GM20000 (cell line): Measurements from ENCODE around the gene TCERG1L.

Source experiments
- DNase-seq: peaks from one replicate; pipeline ENCODE4 v3.0.0; 2012; ENCODE audit warnings: low spot score
- TF ChIP-seq, protein P1 (sequence below): IDR thresholded peaks from 2 replicates; pipeline ENCODE4 v1.5.1; 2012; ENCODE audit warnings: mild to moderate bottlenecking, control low read depth; ENCODE audit errors: extremely low read depth, missing control alignments

Gene TCERG1L

DNA sequence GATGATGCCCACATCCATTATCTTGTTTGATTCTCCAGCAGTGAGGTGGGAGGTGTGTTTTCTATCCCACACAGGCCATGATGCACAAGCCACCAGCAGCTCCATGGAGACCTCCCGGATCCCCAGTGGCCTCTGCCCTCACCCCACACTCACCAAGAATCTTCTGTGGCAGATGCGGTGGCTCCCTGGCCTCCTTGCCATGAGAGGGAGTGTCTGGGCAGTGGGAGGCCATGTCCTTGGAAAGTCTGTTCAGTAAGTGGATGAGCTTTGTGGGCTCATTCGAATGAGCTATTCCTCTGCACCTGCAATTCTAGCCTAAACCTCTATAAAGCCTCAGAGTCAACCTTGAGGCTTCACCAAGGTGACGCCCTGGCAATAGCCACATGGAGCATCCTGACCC is 243.8 kb downstream of the TCERG1L start:
- TF ChIP-seq, protein P1, sequence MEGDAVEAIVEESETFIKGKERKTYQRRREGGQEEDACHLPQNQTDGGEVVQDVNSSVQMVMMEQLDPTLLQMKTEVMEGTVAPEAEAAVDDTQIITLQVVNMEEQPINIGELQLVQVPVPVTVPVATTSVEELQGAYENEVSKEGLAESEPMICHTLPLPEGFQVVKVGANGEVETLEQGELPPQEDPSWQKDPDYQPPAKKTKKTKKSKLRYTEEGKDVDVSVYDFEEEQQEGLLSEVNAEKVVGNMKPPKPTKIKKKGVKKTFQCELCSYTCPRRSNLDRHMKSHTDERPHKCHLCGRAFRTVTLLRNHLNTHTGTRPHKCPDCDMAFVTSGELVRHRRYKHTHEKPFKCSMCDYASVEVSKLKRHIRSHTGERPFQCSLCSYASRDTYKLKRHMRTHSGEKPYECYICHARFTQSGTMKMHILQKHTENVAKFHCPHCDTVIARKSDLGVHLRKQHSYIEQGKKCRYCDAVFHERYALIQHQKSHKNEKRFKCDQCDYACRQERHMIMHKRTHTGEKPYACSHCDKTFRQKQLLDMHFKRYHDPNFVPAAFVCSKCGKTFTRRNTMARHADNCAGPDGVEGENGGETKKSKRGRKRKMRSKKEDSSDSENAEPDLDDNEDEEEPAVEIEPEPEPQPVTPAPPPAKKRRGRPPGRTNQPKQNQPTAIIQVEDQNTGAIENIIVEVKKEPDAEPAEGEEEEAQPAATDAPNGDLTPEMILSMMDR = no peak
- DNase-seq = no peak

GRCh38 chr10:131065673-131066305 is 245.7 kb downstream of the TCERG1L start:
- TF ChIP-seq, protein P1 = no peak
- DNase-seq = no peak

DNA sequence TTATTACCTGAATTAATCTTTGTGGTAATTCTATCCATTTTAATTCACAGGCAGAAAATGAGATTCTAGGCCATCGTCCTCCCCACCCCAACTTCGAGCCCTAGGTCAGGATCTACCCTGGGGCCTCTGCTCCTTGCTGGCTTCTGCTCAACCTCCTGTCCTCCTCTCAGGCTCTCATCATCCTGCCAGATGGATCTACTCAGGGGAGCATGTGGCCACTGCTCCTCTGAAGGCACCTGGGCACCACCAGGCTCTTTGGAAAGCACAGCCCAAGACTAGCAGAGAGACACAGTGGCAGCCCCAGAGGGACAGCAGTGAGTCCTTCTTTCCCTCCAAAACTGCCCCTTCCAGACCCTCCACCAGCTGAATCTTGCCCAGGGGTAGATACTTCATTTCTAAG is 248.2 kb downstream of the TCERG1L start:
- TF ChIP-seq, protein P1 = no peak
- DNase-seq = no peak

DNA sequence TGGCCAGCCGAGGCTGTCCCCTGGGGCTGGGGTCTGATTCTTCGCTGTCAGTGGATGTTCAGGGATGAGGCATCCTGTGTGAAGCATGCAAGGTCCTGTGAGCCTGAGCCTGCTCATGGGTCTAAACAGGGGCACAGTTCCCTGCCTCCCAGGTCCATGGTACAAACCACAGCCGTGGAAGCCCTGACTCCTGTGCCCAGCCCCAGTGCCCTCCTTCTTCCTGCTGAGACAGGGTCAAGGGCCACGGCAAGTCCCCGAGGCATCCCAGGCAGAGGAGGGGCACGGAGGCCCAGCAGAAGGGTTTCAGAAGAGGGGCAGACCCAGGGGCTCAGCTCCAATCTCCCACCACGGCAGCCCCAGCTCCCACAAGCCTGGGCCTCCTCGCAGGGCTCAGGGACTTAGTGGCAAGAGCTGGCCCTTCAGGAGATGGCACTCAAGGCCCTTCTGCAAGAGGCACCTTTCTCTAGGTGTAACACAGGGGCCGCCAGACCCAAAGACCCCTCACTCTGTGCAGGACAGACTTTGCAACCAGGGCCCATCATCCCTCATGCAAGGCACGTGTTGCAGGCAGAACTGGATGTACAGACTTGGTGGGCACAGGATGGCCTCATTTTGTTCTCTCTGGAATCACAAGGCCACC is 248.8 kb downstream of the TCERG1L start:
- DNase-seq = no peak
- TF ChIP-seq, protein P1 = no peak

DNA sequence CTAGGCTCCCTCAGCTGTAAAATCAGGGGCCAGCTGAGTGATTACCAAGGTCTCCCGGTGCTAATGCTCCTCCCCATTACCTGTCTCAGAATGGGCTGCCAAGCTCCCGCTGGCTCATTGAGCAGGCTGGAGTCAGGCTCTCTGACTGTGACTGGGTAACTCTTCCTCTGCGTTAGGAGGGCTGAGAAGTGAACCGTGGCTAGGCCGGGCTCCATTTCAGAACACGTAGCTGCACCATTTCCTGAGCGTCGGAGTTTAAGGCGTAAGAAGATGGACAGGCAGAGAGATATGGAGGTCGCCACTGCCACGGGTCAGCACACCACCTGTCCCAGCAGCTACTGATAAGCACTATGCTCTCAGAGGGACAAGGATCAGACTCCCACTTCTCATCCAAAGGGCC is 250.3 kb downstream of the TCERG1L start:
- TF ChIP-seq, protein P1 = no peak

GRCh38 chr10:131059881-131060280 is 251.6 kb downstream of the TCERG1L start:
- DNase-seq = no peak
- TF ChIP-seq, protein P1 = no peak

More for the DNA sequence above, 250.3 kb downstream of the TCERG1L start:
- no peak for DNase-seq

DNA sequence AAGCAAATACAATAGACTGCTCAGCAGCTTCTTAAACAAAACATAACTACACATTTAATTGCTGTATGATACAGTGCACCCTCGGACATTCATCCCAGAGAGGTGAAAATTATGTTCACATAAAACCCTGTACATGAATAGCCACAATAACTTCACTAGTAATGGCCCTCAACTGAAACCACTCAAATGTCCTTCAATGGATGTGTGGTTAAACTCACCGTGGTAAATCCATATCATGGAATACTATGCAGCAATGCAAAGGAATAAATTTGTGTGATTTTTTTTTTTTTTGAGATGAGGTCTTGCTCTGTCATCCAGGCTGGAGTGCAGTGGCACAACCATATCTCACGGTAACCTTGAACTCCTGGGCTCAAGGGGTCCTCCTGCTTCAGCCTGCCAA is 252.7 kb downstream of the TCERG1L start:
- no peak for DNase-seq
- TF ChIP-seq, protein P1 = no peak
